GM18519 (cell line): ENCODE measurements around the gene IGSF21.
"Not testable (repeated sequence)": the region's sequence is repeated elsewhere in the genome, so short reads cannot be mapped to it uniquely, and the experiment has no call there.

Source experiments
- ATAC-seq: cut with Tn5 transposase; IDR thresholded peaks from one replicate; pipeline ENCODE4 v1.9.1; 2021; ENCODE audit warnings: mild to moderate bottlenecking, moderate library complexity; ENCODE audit not compliant: unreplicated experiment, low FRiP score

Gene IGSF21

GRCh38 chr1:18142969-18143368 lies 35.4 kb downstream of the IGSF21 start:
- ATAC-seq = no peak

GRCh38 chr1:18144062-18144461 lies 36.5 kb downstream of the IGSF21 start:
- ATAC-seq = no peak

GRCh38 chr1:18144916-18145647 lies 37.5 kb downstream of the IGSF21 start:
- no peak for ATAC-seq

- no peak for ATAC-seq
These were observed 38.4 kb downstream of the IGSF21 start for GRCh38 chr1:18145851-18146618.

GRCh38 chr1:18146886-18147285 lies 39.3 kb downstream of the IGSF21 start:
- no peak for ATAC-seq

- ATAC-seq = no peak
These were observed 40.1 kb downstream of the IGSF21 start for GRCh38 chr1:18147672-18148071.

GRCh38 chr1:18148461-18148860 lies 40.9 kb downstream of the IGSF21 start:
- ATAC-seq = no peak

GRCh38 chr1:18149027-18149641 lies 41.5 kb downstream of the IGSF21 start:
- ATAC-seq = no peak

- ATAC-seq = no peak
These were observed 44.0 kb downstream of the IGSF21 start for GRCh38 chr1:18151436-18152122.

- ATAC-seq = no peak
These were observed 47.0 kb downstream of the IGSF21 start for GRCh38 chr1:18154430-18155194.

- ATAC-seq = no peak
These were observed 48.3 kb downstream of the IGSF21 start for GRCh38 chr1:18155881-18156385.

GRCh38 chr1:18157352-18157751 lies 49.8 kb downstream of the IGSF21 start:
- ATAC-seq = no peak

- no peak for ATAC-seq
These were observed 50.4 kb downstream of the IGSF21 start for GRCh38 chr1:18157968-18158367.

GRCh38 chr1:18158714-18159113 lies 51.1 kb downstream of the IGSF21 start:
- ATAC-seq = no peak

- ATAC-seq = no peak
These were observed 52.8 kb downstream of the IGSF21 start for GRCh38 chr1:18160290-18160942.

- ATAC-seq = no peak
These were observed 54.1 kb downstream of the IGSF21 start for GRCh38 chr1:18161690-18162089.

- ATAC-seq = not testable (repeated sequence)
These were observed 58.0 kb downstream of the IGSF21 start for GRCh38 chr1:18165640-18166039.

- ATAC-seq = no peak
These were observed 58.7 kb downstream of the IGSF21 start for GRCh38 chr1:18166341-18166740.

- no peak for ATAC-seq
These were observed 59.3 kb downstream of the IGSF21 start for GRCh38 chr1:18166929-18167328.
